GM20000 (cell line): ENCODE data around the gene EPM2AIP1.
"Not testable (repeated sequence)": the region's sequence is repeated elsewhere in the genome, so short reads cannot be mapped to it uniquely, and the experiment has no call there.

Experiments
- DNase-seq: peaks from one replicate; pipeline ENCODE4 v3.0.0; 2012; ENCODE audit warnings: low spot score
- TF ChIP-seq, protein P1 (sequence below): IDR thresholded peaks from 2 replicates; pipeline ENCODE4 v1.5.1; 2012; ENCODE audit warnings: mild to moderate bottlenecking, control low read depth; ENCODE audit errors: extremely low read depth, missing control alignments

The EPM2AIP1 gene

DNA sequence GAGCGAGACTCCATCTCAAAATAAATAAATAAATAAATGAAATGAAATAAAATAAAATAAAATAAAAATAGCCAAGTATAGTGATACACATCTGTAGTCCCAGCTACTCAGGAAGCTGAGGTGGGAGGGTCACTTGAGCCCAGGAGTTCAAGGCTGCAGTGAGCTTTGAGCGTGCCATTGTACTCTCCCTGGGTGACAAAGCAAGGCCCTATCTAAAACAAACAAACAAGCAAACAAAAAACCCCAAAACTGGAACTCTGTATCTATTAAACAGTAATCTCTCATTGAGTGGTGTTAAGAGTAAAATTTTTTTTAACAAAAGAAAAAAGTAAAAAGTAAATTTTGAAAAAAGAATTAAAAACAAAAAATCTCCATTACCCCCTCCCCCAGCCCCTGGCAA lies 20.8 kb downstream of the EPM2AIP1 start:
- DNase-seq, result no peak
- TF ChIP-seq, protein P1, sequence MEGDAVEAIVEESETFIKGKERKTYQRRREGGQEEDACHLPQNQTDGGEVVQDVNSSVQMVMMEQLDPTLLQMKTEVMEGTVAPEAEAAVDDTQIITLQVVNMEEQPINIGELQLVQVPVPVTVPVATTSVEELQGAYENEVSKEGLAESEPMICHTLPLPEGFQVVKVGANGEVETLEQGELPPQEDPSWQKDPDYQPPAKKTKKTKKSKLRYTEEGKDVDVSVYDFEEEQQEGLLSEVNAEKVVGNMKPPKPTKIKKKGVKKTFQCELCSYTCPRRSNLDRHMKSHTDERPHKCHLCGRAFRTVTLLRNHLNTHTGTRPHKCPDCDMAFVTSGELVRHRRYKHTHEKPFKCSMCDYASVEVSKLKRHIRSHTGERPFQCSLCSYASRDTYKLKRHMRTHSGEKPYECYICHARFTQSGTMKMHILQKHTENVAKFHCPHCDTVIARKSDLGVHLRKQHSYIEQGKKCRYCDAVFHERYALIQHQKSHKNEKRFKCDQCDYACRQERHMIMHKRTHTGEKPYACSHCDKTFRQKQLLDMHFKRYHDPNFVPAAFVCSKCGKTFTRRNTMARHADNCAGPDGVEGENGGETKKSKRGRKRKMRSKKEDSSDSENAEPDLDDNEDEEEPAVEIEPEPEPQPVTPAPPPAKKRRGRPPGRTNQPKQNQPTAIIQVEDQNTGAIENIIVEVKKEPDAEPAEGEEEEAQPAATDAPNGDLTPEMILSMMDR, result no peak

DNA sequence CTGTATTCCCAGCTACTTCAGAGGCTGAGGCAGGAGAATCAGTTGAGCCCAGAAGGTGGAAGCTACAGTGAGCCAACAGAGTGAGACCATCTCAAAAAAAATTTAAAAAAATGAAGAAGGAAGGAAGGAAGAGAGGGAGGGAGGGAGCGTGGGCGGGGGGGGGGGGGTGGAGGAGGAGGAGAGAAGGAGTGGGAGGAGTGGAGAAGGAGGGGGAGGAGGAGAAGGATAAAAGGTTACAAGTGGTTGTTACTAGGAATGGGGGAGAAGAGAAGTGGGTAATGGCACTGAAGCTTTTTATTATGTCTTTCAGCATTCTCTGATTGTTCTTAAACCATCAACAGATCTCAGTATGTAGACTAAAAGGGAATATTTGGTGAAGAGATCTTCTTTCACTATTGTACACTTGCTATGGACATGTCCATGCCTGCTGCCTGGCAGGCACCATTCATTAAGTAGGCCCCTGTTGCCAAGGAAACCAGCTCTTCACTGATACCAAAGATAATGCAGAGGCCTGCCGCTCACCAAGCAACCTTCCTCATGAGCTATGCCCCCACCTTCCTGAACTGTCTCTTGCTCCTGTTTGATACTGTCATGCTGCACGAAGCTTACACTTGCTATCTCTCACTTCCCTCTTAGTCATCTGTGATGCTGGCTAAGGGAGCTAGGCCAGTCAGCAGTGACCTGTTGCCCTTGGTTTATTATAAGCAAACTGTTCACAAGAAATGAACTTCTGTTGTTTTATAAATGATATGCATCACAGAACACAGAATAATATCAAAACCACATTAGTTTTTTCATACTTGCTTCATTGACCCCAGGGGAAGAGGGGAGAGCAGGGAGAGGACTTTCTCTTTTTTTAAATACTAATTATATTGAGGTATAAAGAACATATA lies 23.1 kb downstream of the EPM2AIP1 start:
- peak; percentile 86 for DNase-seq
- TF ChIP-seq, protein P1, result no peak

DNA sequence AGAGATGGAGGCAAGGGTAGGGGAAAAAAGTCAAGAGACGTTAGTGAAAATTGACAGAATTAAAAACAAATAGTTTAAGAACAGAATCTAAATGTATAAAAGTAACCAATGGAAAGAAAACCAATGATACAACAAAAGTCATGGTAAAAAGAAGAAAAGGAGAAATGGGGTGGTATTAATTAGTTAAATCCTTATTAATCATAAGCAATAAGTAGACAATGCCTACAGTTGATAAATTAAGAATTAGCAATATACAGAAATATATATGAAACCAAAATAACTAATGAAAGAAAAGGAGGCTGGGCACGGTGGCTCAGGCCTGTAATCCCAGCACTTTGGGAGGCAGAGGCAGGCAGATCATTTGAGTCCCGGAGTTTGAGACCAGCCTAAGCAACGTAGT lies 23.8 kb downstream of the EPM2AIP1 start:
- TF ChIP-seq, protein P1, result no peak

DNA sequence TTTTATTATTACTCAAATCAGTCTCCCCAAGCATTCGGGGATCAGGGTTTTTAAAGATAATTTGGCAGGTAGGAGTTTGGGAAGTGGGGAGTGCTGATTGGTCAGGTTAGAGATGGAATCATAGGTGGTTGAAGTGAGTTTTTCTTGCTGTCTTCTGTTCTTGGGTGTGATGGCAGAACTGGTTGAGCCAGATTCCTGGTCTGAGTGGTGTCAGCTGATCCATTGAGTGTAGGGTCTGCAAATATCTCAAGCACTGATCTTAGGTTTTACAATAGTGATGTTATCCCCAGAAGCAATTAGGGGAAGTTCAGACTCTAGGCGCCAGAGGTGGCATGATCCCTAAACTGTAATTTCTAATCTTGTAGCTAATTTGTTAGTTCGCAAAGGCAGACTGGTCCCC lies 27.5 kb downstream of the EPM2AIP1 start:
- DNase-seq, result no peak
- TF ChIP-seq, protein P1, result no peak

More for the DNA sequence above, 23.8 kb downstream of the EPM2AIP1 start:
- no peak for DNase-seq

DNA sequence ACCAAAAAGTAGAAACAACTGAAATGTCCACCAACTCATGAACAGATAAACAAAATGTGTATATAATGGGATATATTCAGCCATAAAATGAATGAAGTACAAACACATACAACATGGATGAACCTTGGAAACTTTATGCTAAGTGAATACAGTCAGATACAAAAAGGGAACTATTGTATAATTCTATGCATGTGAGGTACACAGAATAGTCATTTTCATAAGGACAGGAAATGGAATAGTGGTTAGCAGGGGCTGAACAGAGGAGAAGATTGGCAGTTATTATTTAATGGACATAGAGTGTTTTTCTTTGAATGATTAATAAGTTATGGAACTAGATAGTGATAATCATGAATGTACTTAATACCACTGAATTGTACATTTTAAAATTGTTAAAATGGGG lies 28.1 kb downstream of the EPM2AIP1 start:
- no peak for DNase-seq

DNA sequence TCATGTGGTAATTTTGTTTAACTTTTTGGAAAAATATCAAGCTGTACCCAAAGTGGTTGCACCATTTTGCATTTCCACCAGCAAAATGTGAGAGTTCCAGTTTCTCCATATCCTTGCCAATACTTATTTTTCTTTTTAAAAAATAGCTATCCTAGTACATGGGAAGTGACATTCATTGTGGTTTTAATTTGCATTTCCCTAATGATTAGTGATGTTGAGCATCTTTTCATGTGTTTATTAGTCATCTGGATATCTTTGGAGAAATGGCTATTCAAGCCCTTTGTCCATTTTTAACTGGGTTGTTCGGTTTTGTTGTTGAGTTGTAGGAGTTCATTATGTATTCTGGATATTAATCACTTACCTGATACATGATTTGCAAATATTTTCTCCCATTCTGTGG lies 28.6 kb downstream of the EPM2AIP1 start:
- DNase-seq, result no peak

More for the DNA sequence above, 28.1 kb downstream of the EPM2AIP1 start:
- TF ChIP-seq, protein P1, result no peak

DNA sequence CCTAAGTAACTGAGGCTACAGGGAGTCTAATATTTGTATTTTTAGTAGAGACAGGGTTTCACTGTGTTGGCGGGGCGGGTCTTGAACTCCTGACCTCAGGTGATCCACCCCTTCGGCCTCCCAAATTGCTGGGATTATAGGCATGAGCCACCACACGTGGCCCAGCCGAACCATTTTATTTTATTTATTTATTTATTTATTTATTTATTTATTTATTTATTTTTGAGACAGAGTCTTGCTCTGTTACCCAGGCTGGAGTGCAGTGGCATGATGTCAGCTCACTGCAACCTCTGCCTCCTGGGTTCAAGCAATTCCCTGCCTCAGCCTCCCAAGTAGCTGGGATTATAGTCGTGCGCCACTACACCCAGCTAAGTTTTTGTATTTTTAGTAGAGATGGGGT lies 29.9 kb downstream of the EPM2AIP1 start:
- DNase-seq, result not testable (repeated sequence)

More for the DNA sequence above, 28.6 kb downstream of the EPM2AIP1 start:
- TF ChIP-seq, protein P1, result no peak

DNA sequence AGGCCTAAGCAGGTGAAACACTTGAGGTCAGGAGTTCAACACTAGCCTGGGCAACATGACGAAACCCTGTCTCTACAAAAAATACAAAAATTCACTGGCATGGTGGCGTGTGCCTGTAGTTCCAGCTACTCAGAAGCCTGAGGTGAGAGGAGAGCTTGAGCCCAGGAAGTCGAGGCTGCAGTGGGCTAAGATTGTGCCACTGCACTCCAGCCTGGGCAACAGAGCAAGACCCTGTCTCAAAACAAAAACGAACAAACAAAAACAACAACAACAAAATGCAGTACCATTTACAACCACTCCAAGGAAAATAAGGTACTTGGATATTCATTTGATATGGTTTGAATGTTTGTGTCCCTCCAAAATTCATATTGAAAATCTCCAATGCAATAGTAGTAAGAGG lies 32.4 kb downstream of the EPM2AIP1 start:
- no peak for DNase-seq
- TF ChIP-seq, protein P1, result no peak
